Measurements from ENCODE around the gene GBA2.

The GBA2 gene

DNA sequence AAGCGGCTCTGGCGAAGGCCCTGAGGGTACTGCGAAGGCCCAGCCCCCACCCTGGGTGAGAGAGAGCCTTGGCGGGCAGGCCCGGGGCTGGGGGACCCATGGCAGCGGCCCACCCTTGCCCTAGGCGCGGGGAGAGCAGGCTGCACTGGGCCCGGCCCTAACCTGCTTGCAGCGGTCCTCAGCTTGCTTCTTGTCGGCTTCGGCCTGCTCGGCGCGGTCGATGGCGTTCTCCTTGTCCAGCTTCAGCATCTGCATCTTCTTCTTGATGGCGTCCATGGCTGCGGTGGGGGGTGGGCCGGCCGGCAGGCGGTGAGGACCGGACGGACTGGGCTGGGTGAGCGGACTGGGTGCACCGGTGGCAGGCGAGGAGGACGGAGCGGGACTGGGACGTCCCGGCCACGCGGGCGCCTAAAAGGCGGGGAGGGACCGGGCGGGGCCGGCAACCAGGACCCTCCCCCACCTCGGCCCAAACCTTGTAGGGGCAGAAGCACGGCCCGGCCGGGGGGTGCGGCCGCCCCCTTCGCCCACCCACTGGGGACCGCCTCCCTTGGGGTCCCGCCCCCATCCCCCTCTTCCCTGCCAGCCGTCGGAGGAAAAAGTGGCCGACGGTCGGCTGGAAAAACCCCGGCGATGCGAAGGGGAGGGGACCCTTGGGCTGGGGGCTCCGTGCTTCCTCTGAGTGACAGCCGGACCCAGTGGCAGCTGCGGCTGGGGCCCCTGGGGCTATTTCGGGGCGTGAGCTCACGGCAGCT lies 59.3 kb downstream of the GBA2 start, which contains the start of gene TPM2:
TSS of gene TPM2 (minus strand) at position 384 of the 752 bp plus-strand sequence. CDS start at position 276, 108 bp downstream.
- DNase-seq, result no peak

DNA sequence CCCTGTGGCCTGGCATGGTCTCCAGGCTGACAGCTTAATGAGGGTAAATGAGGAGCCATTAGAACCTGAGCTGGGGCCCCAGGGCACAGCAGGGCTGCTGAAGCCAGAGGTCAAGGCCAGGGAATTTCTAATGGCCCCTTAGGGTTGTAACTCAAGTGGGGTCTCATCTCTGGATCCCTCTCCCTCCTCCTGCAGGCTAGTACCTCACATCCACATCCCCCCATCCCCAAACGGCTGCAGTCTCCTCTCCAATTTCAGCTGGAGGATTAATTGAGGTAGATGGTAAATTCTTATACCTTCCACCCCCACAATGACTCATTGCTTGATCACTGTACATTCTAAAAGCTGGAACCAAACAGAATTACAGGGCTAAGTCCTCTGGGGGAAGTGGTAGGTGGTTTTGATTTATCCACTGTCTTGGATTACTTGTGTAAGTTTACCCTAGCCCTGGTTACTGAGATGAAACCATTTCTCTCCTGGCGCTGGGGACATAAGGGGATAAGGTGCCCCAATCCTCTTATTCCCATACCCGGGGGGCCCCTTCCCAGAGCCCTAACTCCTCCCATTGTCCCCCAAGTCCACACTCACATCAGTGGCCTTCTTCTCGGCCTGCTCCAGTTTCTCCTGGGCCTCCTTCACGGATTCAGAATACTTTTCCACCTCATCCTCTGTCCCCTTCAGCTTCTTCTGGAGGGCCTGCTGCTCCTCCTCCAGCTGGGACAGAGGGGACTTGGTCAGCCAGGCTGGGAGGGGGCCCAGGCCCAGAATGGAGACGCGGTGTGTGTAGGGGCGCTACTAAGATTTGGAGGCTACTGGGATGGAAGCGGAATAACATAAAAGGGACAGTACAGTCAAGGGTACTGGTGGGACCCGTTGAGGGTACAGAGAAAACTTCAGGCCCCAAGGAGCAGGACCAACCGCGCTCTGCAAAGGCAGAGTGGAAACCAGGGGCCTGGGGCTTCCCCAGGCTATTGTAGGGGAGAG lies 60.2 kb downstream of the GBA2 start:
- no peak for DNase-seq

DNA sequence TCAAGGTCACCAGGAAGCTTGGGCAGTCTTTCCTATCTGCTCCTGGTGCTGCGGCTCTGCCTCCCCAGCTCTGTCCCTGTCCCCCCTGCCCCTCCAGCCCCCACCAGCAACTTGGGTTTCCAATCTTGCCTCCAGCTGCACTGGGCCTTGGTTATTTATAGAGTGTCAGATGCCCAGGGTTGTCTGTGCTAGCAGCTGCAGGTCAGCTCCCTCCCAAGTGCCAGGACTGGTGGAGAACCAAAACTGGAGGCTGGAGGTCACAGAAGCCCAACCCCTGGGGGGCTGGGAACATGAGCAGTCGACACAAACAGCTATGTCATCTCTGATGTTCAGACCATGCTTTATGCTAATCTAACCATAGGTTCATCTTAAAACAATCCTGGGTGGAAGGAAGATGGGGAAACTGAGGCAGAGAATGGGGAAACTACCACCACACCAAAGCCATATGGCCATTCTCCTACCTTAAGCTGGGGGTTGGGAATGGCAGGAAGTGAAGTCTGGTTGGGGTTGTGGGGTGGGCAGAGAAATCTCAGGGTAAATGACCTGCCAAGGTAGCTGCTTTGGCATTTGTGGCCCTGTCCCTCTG lies 61.0 kb downstream of the GBA2 start:
- DNase-seq, result no peak

DNA sequence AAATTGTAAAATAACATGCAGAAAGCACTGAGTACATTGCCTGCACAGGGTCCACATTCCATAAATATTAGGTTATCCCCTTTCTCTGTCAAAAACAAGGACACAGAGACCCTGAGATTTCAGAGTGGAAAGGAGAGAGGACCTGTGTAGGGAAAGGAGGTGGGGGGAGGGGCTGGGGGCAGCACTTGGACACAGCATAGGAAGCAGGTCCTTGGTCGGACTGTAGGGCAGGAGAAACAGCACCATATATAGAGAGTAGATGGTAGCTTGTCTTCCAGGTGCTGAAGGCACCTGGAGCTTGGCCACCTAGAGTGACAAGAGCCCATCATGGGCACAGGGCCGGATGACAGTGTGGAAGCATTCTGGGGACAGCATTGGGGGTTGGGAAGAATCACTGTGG lies 61.7 kb downstream of the GBA2 start:
- no peak for DNase-seq

All from NCI-H1417 treated with DMSO at 0.1 percent for 48 hours (cell line).